ENCODE measurements around the gene NFIA. TPM values are rescaled to one million over a fixed set of nuclear protein-coding genes. Genes with fewer than 3 reads are reported as not detected.

Gene NFIA
- polyA plus RNA-seq, 5 donors, result 22.2 to 36.5 (median 33.2) TPM

DNA sequence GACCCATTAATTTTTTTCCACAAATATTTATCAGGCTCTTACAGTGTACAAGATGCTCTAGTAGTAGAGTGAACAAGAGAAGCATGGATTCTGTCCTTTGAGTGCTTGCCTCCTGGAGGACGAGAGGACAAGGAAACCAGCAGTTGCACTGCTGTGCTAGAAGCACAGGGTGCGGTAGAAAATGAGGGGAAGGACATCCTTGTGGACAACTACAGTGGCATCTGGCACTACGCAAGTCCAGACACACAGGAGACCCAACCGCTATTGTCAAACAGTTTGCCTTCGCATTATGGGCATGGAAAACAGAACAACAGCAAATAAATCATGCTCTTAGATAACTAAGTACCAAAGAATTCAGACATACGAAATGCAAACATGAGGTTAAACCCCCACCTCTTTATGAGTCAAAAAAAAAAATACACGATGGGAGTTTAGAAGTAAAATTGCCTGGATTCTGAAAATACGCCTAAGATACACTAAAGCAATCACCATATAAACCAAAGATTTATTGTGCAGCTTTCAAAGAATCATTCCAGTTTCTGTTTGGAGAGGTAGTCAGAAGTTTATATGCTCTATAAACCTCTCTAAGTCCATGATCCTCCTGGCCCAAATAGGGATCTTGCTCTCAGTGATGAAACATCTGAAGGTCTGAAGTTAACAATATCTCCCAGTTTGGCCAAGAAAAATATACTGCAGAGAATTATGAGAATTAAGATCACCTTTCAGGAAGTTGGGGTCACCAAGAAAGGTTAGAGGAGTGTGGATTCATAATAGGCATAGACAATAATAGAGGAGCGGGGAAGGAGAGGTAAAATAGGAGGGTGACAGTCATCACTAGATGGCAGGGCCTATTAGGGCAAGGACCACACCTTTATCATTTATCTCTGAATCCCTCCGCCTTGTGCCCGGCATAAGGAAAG lies 307.8 kb downstream of the NFIA start:
- DNase-seq, result no peak

GRCh38 chr1:61391730-61392129 lies 309.4 kb downstream of the NFIA start:
- DNase-seq, result no peak

DNA sequence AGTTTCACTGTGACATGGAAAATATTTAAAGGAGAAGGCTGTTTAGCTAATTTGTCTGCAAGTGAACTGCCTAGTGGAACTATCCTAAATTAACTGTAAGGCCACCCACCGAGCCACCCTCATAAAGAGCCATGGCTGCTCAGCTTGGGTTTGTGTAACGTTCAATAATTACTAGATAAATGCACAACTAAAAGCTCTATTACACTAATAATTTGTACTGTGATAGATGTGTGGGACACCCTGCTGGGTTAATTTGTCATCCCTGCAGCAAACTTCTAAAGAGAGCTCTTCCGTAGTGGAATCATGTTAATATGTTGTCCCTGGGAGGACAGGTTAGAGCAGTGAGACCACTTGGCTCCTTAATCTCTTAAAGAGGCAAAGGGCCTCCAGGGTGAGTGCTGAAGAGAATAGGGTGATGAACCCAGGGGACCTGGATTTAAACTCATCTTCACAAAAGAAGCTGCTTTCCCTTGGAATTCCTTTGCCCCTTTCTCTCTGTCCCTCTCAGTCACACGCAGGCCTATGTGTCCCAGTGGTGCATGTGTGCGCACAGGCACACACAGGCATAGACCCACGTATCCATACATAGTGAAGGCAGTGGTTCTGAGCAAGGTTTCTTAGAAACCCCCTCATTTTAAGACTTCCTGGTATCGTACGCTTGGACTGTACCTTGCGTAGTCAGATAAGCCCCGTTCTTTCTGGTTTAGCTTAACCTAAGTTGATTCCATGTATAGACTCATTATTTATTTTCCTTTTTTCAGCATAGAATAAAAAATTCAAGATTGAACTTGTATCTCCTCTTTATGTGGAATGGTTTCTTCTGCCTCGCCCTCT lies 310.3 kb downstream of the NFIA start:
- no peak for DNase-seq

DNA sequence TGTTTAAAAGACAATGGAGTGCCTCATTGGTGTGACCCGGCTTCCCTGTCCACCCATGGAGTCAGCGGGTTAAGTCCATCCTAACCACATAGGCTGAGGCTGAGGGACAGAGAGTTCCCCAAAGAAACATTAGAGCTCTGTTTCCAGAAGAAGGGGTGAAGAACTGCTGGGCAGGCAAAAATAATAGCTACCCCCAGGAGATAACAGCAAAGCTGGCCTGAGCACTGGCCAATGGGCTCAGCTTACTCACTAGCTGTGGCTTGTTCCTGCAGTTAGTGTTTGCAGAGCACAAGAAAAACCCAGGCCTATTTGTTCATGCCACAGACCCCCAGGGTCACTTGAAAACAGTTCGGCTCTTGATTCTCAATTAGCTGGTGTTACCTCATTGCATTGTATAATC lies 311.2 kb downstream of the NFIA start:
- DNase-seq, result no peak

GRCh38 chr1:61395146-61395800 lies 312.9 kb downstream of the NFIA start:
- DNase-seq, result no peak

- DNase-seq, result no peak
Observed at GRCh38 chr1:61397495-61397894, 315.1 kb downstream of the NFIA start.

- DNase-seq, result peak in 1 of 2 donors; percentile 56
Observed at GRCh38 chr1:61397935-61398334, 315.6 kb downstream of the NFIA start.

DNA sequence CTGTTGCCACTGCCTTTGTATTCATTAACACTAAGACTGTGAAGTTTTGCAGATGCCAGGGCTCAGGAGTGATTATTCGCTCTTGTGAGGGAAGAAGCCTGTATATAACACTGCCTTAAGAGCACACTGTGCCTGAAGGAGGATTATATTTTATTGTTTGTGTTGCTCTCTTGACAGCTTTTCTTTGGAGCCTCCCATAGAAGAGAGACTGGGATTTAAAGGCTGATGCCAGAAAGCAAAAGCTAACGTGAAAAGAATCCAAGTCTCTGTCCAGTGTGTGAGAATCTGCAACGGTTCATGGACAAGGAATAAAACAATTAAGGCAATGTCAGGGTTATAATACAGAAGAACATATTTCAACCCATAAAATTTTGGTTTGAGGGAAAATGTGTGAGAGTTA lies 316.8 kb downstream of the NFIA start:
- DNase-seq, result no peak

- DNase-seq, result no peak
Observed at GRCh38 chr1:61400131-61400770, 317.9 kb downstream of the NFIA start.

- DNase-seq, result no peak
Observed at GRCh38 chr1:61400997-61401396, 318.6 kb downstream of the NFIA start.

DNA sequence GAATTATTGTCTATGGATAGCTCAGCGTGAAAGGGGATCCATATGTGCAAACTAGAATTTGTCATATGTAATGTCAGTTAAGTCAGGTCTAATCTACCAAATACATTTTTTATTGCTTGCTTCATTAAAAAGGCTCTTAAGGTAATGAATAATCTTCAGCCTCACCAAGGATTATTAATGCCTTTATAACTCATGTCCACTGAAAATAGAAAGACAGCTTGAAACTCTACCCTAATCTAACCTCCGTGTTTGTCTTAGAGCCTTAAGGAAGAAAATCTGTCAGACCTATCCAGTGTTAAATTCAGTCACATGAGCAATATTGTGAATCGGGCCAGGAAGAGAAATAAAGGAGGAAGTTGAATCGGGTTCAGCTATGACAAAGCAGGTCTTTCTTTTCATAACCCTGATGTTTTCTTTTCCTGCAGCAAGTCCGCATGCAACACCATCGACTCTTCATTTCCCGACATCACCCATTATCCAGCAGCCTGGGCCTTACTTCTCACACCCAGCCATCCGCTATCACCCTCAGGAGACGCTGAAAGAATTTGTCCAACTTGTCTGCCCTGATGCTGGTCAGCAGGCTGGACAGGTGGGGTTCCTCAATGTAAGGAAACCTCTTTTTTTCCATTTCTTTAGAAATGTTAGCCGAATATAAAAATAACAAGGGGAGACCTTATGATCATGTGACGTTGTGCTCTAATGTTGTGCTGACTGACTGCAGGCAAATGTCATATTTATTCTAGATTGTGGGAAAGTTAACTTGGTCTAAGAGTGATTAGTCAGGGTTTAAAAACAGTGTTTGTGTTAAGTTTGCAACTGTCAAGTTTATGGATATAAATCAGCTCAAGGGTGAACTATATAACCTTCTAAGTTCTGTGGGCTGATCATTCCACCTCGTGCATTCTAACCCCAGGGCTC lies 321.6 kb downstream of the NFIA start:
- DNase-seq, result no peak

DNA sequence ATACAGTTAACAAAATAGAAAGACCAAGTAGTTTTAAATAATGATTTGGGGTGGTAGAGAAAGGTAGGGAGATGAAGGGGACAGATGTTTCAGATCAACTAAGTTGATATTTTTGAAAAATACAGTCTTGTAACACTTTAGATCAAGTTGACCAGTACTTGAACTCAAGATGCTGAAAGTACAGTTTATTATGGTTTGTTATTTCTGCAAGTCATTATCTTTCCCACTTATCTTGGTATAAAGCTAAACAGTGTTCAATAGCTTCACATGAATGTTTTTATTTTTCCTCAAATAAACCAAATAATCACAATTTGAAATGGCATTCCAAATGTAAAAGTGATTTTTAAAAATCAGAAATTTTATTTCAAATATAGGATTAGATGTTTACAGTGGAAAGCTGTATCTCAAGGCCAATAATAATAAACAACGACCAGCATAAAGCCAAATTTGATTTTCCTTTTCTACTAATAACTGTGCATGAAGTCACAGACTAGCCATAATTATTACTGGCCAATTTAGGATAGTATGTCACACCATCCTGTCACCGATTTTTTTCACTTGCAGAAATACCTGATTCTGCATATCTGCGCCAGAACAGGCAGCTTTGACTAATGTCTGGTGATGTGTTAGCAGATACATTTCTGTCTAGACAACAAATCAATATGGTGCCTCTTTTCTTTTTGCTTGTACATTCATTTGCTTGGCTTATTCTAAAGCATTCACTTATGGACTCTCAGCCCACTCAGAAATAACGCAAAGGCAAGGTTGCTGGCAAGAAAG lies 322.4 kb downstream of the NFIA start:
- DNase-seq, result no peak

GRCh38 chr1:61406467-61406866 lies 324.1 kb downstream of the NFIA start:
- DNase-seq, result no peak

DNA sequence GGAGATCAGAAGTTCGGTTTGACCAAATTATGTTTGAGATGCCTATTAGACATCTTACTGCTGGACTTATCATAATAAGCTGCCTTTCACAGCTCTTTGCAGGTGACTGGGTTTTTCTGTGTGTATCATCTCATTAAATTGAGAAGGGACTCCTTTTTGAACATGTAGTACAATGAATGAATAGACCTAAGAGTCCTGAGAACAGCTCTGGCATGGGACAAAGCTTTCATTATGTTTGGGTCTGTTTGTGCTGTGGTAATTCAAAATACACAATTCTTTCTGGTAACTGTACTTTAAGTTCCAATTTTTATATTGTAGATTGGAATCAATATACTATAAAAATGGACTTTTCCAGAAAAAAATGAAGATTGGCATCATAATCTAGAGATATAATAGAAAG lies 330.2 kb downstream of the NFIA start:
- no peak for DNase-seq

DNA sequence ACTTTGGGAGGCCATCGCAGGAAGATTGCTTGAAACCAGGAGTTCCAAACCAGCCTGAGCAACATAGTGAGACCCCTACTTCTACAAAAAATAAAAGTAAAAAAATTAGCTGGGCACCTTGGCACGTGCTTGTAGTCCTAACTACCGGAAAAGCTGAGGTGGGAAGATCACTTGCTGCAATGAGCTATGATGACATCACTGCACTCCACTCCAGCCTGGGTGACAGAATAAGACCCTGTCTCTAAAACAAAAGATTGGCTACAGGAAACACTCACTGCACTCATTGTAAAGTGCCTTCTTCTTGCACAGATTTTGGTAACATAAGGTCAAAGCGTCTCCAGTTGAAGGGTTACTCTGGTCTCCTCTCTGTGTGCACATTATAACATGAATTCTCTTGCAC lies 336.8 kb downstream of the NFIA start:
- no peak for DNase-seq

DNA sequence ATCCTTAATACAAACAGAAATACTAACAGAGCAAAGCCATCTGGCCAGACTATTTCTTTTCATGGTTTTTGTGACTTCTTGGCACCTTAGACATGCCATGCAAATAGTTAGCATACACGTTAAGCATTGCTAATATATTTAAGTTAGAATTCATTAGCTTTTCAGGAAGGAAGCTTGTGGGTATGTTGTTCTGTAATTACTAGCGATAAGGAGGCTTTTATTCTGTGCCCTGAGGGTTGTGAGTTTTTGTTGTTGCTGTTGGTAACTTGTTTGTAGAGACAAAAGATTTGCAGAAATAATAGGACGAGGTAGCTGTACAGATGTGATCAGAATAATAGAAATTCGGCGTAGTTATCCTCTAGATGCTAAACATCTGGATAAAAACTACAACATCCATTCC lies 337.3 kb downstream of the NFIA start:
- DNase-seq, result no peak

GRCh38 chr1:61420243-61420642 lies 337.9 kb downstream of the NFIA start:
- no peak for DNase-seq

- DNase-seq, result no peak
Observed at GRCh38 chr1:61420909-61421835, 338.8 kb downstream of the NFIA start.

DNA sequence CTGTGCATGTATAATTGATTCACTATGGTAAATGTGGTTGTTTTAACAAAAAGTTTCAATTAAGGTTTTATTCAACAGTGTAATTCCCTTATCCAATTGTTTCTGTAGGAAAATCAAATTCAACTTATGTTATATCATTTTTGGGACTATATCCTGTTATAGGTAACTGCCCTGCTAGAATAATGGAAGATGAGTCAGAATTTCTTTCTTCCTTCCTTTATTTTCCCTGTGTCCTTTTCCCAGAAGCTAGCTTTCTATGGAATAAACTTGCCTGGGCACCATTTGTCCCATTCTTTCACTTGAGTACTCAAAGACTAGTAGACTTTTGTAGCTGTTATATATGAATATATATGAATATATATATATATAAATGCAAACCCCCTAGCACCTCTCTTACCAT lies 341.3 kb downstream of the NFIA start:
- no peak for DNase-seq
